ENCODE results near the gene SDHC.

The SDHC gene

DNA sequence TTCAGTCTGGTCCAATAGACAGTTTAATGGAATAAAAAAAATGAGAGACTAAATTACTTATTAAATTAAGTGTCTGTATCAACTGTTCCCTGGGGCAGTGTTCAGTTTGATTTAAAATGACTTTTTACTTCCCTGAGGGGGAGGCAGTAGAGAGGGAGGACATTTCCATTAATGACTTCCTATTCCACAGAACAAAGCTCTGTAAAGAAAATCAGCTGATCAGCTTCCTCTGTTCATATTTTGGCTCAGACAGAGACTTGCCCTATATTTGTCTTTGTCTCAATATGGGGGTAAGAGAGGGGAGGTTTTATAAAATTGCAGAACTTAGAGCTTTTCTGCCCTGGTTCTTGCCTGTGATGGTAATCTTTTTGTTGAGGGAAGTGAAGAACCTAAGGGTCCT lies 45.1 kb downstream of the SDHC start:
- H3K36me3 ChIP-seq: peaks cover 31% of the 10 kb centered on the region
- H3K27me3 ChIP-seq: no peaks in the 10 kb centered on the region
- TF ChIP-seq, protein P1, sequence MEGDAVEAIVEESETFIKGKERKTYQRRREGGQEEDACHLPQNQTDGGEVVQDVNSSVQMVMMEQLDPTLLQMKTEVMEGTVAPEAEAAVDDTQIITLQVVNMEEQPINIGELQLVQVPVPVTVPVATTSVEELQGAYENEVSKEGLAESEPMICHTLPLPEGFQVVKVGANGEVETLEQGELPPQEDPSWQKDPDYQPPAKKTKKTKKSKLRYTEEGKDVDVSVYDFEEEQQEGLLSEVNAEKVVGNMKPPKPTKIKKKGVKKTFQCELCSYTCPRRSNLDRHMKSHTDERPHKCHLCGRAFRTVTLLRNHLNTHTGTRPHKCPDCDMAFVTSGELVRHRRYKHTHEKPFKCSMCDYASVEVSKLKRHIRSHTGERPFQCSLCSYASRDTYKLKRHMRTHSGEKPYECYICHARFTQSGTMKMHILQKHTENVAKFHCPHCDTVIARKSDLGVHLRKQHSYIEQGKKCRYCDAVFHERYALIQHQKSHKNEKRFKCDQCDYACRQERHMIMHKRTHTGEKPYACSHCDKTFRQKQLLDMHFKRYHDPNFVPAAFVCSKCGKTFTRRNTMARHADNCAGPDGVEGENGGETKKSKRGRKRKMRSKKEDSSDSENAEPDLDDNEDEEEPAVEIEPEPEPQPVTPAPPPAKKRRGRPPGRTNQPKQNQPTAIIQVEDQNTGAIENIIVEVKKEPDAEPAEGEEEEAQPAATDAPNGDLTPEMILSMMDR (IDR thresholded peaks at IDR 0.05): no peak
- no peak overlapping the region for H3K27ac ChIP-seq
- H3K4me3 ChIP-seq (ENCODE audit: low read depth in 1 of 2, low read length in 1 of 2): no peak overlapping the region
- H3K9me3 ChIP-seq: no peaks in the 10 kb centered on the region
- H3K4me1 ChIP-seq (ENCODE audit: control insufficient read depth in 1 of 2, insufficient read depth in 1 of 2, low read depth in 1 of 2, low read length in 1 of 2): no peaks in the 10 kb centered on the region

DNA sequence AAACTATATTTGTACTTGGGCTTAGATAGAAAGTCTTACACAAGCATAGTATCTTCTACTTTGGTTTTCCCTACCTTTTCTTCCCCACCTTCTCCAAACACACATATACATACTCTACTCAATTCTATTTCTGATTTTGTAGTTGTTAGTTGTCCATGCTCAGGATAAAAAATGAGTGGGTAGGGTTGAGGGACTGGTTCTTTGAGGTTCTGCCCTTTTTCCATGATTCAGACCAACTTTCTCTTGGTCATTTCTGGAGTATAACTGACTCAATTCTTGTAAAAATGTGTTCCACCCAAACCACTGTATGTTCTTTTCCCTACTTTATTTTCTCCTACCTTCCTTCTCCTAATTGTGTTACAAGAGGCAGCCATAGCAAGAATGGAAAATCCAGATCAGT lies 50.2 kb downstream of the SDHC start:
- Histone ChIP-seq H3K27me3 (no peaks in the 10 kb centered on the region), H3K27ac (no peak overlapping the region), H3K4me1 (ENCODE audit: control insufficient read depth in 1 of 2, insufficient read depth in 1 of 2, low read depth in 1 of 2, low read length in 1 of 2) (no peaks in the 10 kb centered on the region), H3K4me3 (ENCODE audit: low read depth in 1 of 2, low read length in 1 of 2) (no peak overlapping the region), H3K9me3 (no peaks in the 10 kb centered on the region), H3K36me3 (peaks cover 34% of the 10 kb centered on the region)
- TF ChIP-seq, protein P1 (IDR thresholded peaks at IDR 0.05): no peak

DNA sequence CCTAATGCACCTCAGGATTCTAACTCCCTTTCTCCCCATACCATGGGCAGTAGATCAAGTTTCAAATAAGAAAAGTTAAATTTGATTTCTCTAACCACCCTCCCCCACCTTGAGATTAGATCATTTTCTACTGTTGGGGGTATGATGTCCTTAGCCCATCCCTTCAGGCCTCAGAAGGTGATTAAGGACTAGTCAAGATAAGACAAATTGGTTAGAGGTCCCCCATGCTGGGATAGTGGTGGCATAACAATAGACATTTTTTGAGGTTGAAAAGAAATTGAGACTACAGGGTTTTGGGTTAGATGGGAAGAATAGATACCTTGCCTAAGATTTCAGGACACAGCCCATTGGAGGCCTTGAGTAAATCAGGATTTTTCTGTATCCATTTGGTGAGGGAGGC lies 51.0 kb downstream of the SDHC start:
- Histone ChIP-seq H3K27me3 (no peaks in the 10 kb centered on the region), H3K27ac (no peak overlapping the region), H3K36me3 (peaks cover 34% of the 10 kb centered on the region), H3K4me3 (ENCODE audit: low read depth in 1 of 2, low read length in 1 of 2) (no peak overlapping the region), H3K4me1 (ENCODE audit: control insufficient read depth in 1 of 2, insufficient read depth in 1 of 2, low read depth in 1 of 2, low read length in 1 of 2) (no peaks in the 10 kb centered on the region), H3K9me3 (no peaks in the 10 kb centered on the region)
- TF ChIP-seq, protein P1 (IDR thresholded peaks at IDR 0.05): no peak

DNA sequence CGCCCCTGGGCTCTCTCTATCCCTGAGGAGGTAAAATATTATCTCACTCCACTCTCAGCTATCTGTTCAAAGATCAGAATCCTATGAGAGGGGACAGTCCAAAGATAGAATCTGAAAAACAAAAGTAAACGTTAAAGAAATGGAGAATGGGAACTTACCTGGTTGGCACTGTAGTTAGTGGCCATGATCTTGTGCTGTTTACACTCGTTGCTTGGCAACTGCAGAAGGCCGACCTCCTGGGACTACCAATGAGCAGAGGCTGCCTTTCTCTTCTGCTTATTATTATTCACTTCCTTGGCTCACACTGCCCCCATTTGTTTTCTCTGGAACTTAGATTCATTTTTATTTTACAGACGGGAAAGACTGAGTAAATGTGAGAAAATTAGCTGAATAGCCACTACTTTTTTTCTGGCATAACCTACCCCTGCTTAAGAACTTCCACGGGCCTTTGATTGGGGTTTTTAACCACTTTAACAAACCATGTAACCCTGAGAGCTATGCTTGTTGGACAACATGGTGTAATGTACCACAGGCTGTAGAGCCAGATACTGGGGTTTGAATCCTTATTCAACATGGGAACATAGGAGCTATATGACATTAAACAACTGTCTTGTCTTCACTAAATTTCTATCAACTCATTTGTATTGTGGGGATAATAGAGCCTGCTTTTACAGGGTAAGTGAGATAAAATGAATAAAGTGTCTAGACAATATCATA lies 53.7 kb downstream of the SDHC start, which contains the start of gene CFAP126:
TSS of gene CFAP126 (minus strand) at position 193 of the 717 bp plus-strand sequence. CDS start at position 185, 8 bp downstream.
- Histone ChIP-seq H3K9me3 (no peaks in the 10 kb centered on the region), H3K4me1 (ENCODE audit: control insufficient read depth in 1 of 2, insufficient read depth in 1 of 2, low read depth in 1 of 2, low read length in 1 of 2) (no peaks in the 10 kb centered on the region), H3K36me3 (peaks cover 34% of the 10 kb centered on the region), H3K4me3 (ENCODE audit: low read depth in 1 of 2, low read length in 1 of 2) (no peak within 1 kb of the TSS), H3K27me3 (no peaks in the 10 kb centered on the region), H3K27ac (no peak within 1 kb of the TSS)
- TF ChIP-seq, protein P1 (IDR thresholded peaks at IDR 0.05): no peak

DNA sequence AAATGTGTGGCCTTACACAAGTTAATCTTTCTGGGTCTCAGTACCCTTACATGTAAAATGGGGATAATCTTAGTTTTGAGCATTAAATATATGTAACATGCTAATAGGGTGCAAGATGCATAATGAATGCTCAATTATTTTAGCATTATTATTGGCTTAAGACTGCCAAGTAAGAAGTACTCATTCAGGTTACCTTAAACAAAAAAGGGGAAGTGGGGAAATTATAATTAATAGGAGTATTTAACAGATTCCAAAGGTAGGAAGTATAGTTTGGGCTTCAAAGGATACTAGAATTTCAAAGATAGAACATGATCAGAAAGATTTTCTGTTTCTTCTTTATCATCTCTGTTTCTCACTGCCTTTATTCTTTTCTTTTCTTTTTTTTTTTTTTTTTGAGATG lies 59.3 kb downstream of the SDHC start:
- Histone ChIP-seq H3K36me3 (no peaks in the 10 kb centered on the region), H3K27me3 (no peaks in the 10 kb centered on the region), H3K27ac (no peak overlapping the region), H3K4me1 (ENCODE audit: control insufficient read depth in 1 of 2, insufficient read depth in 1 of 2, low read depth in 1 of 2, low read length in 1 of 2) (no peaks in the 10 kb centered on the region), H3K4me3 (ENCODE audit: low read depth in 1 of 2, low read length in 1 of 2) (no peak overlapping the region), H3K9me3 (no peaks in the 10 kb centered on the region)
- TF ChIP-seq, protein P1 (IDR thresholded peaks at IDR 0.05): no peak
